Natural killer cell (primary cell): Measurements from ENCODE around the gene PNMA6E. TPM values are rescaled to one million over a fixed set of nuclear protein-coding genes. Genes with fewer than 3 reads are reported as not detected.

Experiments used
- ATAC-seq, 3 donors: fragments of 150-1000 bp in 2 of 3; fragments of 200-7000 bp in 1 of 3; cut with Tn5 transposase; 1 replicate in 1 of 3; 2 replicates in 2 of 3; pipeline ENCODE4 v1.10.0; 2021; ENCODE audit warnings: mild to moderate bottlenecking in 2 of 3, moderate library complexity in 2 of 3
- DNase-seq, 2 donors: peaks; one replicate each; pipeline versions ENCODE4 v3.0.0 to v3.0.0-alpha.2; 2013 to 2021; ENCODE audit warnings: mixed read lengths in 1 of 2
- H3K27ac ChIP-seq: one replicate; pipeline ENCODE4 v1.5.1; 2013; ENCODE audit warnings: mild to moderate bottlenecking, low read length
- H3K27me3 ChIP-seq: one replicate; pipeline ENCODE4 v1.6.1; 2013; ENCODE audit warnings: low read length; ENCODE audit not compliant: control insufficient read depth, insufficient read depth
- H3K36me3 ChIP-seq: one replicate; pipeline ENCODE4 v1.6.1; 2013; ENCODE audit warnings: low read length; ENCODE audit not compliant: control insufficient read depth, insufficient read depth
- H3K4me1 ChIP-seq: one replicate; pipeline ENCODE4 v1.6.1; 2013; ENCODE audit warnings: low read length; ENCODE audit not compliant: control insufficient read depth, insufficient read depth
- H3K4me3 ChIP-seq: one replicate; pipeline ENCODE4 v1.5.1; 2013; ENCODE audit warnings: low read length
- H3K9me3 ChIP-seq: one replicate; pipeline ENCODE4 v1.6.1; 2013; ENCODE audit warnings: low read length; ENCODE audit not compliant: control insufficient read depth, insufficient read depth
- H3K27ac Mint-ChIP-seq, 2 donors: one replicate each; pipeline ENCODE4 v1.8.0; 2022; ENCODE audit warnings: mild to moderate bottlenecking in 2 of 2, mixed read lengths in 2 of 2, moderate library complexity in 1 of 2
- H3K27me3 Mint-ChIP-seq, 2 donors: one replicate each; pipeline ENCODE4 v1.8.0; 2022; ENCODE audit warnings: low read depth in 2 of 2, mixed read lengths in 2 of 2
- H3K36me3 Mint-ChIP-seq: one replicate; pipeline ENCODE4 v1.8.0; 2022; ENCODE audit warnings: mixed read lengths
- H3K4me1 Mint-ChIP-seq, 2 donors: one replicate each; pipeline ENCODE4 v1.8.0; 2022; ENCODE audit warnings: mixed read lengths in 2 of 2
- H3K4me3 Mint-ChIP-seq: one replicate; pipeline ENCODE4 v1.8.0; 2022; ENCODE audit warnings: mild to moderate bottlenecking, moderate library complexity, mixed read lengths
- H3K9me3 Mint-ChIP-seq, 2 donors: one replicate each; pipeline ENCODE4 v1.8.0; 2022; ENCODE audit warnings: mixed read lengths in 2 of 2
- CTCF ChIP-seq: fragments of 200-600 bp; IDR thresholded peaks from one replicate; pipeline ENCODE4 v1.8.0; 2022; ENCODE audit warnings: antibody characterized with exemption
- WGBS: methylation state at CpG from one replicate; pipeline ENCODE4 v1.1.7; 2013; ENCODE audit warnings: missing lambda C conversion rate; ENCODE audit not compliant: insufficient coverage; 5-methylcytosine and 5-hydroxymethylcytosine counted together
- intact Hi-C: fragments of 100-400 bp; cut with micrococcal nuclease; formaldehyde crosslinking; loops from one replicate; pipeline ENCODE4 v1.14.2; 2022
- total RNA-seq, 4 donors: library from RNA; stranded (reverse); fragments of 120-200 nt in 1 of 4; gene quantifications; one replicate each; pipeline versions ENCODE4 v1.2.3 to v1.2.4, GENCODE V29; 2013 to 2022

The PNMA6E gene
- total RNA-seq, 3 donors from 2014 or later (not counting 1 experiment from before 2014, with no cell fraction given): not detected

GRCh38 chrX:153377727-153378126, 23.4 kb downstream of the PNMA6E start:
- no peaks in the 10 kb centered on the region for H3K27me3 ChIP-seq
- H3K4me1 Mint-ChIP-seq: no peaks in the 10 kb centered on the region
- no peak overlapping the region for H3K27ac Mint-ChIP-seq
- H3K36me3 Mint-ChIP-seq: no peaks in the 10 kb centered on the region
- H3K27ac ChIP-seq: no peak overlapping the region
- WGBS: no CpG with 5 or more reads among the region's 3 CpGs
- ATAC-seq (no peak), DNase-seq (no peak)
- H3K9me3 ChIP-seq: no peaks in the 10 kb centered on the region
- no peak for TF ChIP-seq CTCF
- H3K4me1 ChIP-seq: no peaks in the 10 kb centered on the region
- H3K27me3 Mint-ChIP-seq: peaks cover 4 to 22% of the 10 kb centered on the region in 2 donors
- no peaks in the 10 kb centered on the region for H3K36me3 ChIP-seq
- intact Hi-C loops: no loop called here
- H3K9me3 Mint-ChIP-seq: no peaks in the 10 kb centered on the region
- no peak overlapping the region for H3K4me3 ChIP-seq
- no peak overlapping the region for H3K4me3 Mint-ChIP-seq

- Histone ChIP-seq H3K4me1 (no peaks in the 10 kb centered on the region), H3K36me3 (no peaks in the 10 kb centered on the region), H3K9me3 (no peaks in the 10 kb centered on the region), H3K27ac (no peak overlapping the region), H3K4me3 (no peak overlapping the region), H3K27me3 (no peaks in the 10 kb centered on the region)
- Mint-ChIP-seq H3K27me3 (peaks cover 5 to 26% of the 10 kb centered on the region in 2 donors), H3K27ac (no peak overlapping the region), H3K4me3 (no peak overlapping the region), H3K36me3 (no peaks in the 10 kb centered on the region), H3K9me3 (no peaks in the 10 kb centered on the region), H3K4me1 (no peaks in the 10 kb centered on the region)
- intact Hi-C loops: no loop called here
- WGBS: 90% methylated on average over 5 of the region's 5 CpGs
- ATAC-seq: no peak
- no peak for DNase-seq
- no peak for TF ChIP-seq CTCF
Measured at GRCh38 chrX:153375571-153375970, 25.6 kb downstream of the PNMA6E start.

- Mint-ChIP-seq H3K27me3 (peaks cover 6 to 33% of the 10 kb centered on the region in 2 donors), H3K27ac (no peak overlapping the region), H3K36me3 (no peaks in the 10 kb centered on the region), H3K9me3 (no peaks in the 10 kb centered on the region), H3K4me1 (no peaks in the 10 kb centered on the region), H3K4me3 (no peak overlapping the region)
- H3K36me3 ChIP-seq: no peaks in the 10 kb centered on the region
- H3K4me3 ChIP-seq: no peak overlapping the region
- H3K9me3 ChIP-seq: no peaks in the 10 kb centered on the region
- WGBS: 80% methylated on average over 7 of the region's 7 CpGs
- ATAC-seq (no peak), DNase-seq (no peak)
- no peak overlapping the region for H3K27ac ChIP-seq
- no peak for TF ChIP-seq CTCF
- no peaks in the 10 kb centered on the region for H3K4me1 ChIP-seq
- intact Hi-C loops: no loop called here
- no peaks in the 10 kb centered on the region for H3K27me3 ChIP-seq
Measured at GRCh38 chrX:153374426-153374825, 26.7 kb downstream of the PNMA6E start.

GRCh38 chrX:153372949-153373348, 28.2 kb downstream of the PNMA6E start:
- H3K36me3 Mint-ChIP-seq: no peaks in the 10 kb centered on the region
- no peaks in the 10 kb centered on the region for H3K4me1 ChIP-seq
- intact Hi-C loops: no loop called here
- DNase-seq: no peak
- no peak for ATAC-seq
- H3K4me3 ChIP-seq: no peak overlapping the region
- H3K27me3 Mint-ChIP-seq: peaks cover 6 to 33% of the 10 kb centered on the region in 2 donors
- no peak overlapping the region for H3K27ac Mint-ChIP-seq
- no peak overlapping the region for H3K27ac ChIP-seq
- no peaks in the 10 kb centered on the region for H3K9me3 Mint-ChIP-seq
- H3K36me3 ChIP-seq: no peaks in the 10 kb centered on the region
- TF ChIP-seq CTCF: no peak
- H3K9me3 ChIP-seq: no peaks in the 10 kb centered on the region
- H3K4me3 Mint-ChIP-seq: no peak overlapping the region
- no peaks in the 10 kb centered on the region for H3K27me3 ChIP-seq
- H3K4me1 Mint-ChIP-seq: no peaks in the 10 kb centered on the region
